Measurements from ENCODE around the gene HS3ST4.
A peak's percentile ranks its signal among the peaks of the same experiment; 100 is the strongest.
"Not testable (repeated sequence)": the region's sequence is repeated elsewhere in the genome, so short reads cannot be mapped to it uniquely, and the experiment has no call there.

Gene HS3ST4

DNA sequence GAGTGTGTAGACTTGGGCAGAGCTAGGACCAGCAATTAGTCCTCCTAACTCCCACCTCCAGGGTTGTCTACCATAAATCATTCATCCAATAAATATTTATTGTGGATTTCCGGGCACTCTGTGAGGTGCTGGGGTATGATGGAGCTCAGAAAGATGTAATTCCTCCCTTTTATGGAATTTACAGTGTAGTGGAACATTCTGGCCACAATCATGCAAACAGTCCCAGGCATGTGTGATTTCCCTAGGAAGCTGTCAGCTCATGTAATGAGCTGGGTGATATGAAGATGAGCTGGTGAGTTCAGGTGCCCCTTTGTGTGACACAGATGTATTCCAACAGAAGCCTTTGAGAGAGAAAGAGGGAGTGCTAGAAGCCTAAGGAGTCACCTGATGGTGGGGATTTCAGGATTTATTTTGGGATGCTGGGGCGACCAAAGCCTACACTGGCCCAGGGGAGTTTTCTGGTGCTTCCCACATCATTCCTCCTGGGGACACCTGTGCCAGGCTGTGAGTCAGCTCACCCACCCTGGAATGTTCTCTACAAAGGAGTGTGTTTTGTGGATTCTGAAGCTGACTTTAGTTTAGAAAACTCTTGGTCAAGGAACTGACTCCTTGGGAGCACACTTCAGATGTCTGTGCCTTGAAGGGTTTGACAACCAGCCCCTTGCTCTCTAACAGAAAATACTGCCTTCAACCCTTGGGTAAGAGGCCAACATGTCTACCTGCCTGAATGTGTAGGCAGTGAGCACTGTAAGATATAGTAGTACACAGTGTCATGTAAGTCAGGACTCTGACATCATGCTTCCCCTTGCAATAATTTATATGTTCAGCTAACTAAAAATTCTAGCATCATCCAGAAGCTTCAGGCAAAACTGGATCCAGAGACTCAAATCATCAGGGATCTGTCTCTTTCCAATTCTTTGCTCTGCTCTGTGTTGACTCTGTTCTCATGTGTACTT lies 42.9 kb downstream of the HS3ST4 start:
- DNase-seq: no peak

DNA sequence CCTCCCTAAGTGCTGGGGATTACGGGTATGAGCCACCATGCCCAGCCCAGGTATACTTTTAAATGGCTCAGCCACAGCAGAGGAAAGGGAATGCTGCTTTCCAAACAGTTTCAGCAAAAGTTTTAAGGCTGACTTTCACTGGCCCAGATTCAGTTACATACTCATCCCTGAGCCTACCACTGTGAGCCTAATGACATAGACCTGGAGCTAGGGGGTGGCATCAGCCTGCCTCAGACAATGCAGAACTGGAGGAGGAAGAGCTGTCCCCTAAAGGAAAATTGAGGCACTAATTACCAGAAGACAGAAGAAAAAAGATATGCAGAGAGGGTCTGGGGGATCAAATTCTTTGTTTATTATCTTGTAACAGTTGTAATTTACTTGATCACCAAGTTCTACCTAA lies 43.9 kb downstream of the HS3ST4 start:
- DNase-seq: no peak

DNA sequence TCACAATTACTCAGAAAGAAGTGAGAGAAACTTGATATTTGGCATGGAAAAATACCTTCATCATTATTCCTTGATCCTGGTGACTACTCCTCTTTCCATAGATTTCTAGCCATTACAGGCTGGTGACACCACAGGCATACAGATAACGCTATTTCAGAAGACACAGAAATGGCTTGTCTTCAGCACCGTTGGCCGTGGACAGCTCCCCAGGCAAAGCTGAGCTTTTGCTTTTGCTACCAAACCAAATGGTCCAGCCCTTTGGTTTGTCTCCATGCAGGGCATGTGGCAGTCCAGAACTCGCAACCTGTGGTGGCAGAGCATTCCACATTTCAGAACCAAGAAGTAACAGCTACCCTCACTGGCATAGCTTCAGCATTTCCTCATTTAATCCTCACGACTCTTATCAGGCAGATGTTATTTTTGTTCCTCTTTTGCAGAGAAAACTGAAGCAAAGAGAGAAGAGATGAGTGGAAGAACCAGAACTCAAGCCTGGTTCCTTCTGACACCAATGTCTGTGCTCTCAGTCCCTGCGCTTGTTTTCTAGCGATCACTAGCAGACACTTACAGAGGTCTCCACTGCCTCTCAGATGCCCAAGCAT lies 55.5 kb downstream of the HS3ST4 start:
- DNase-seq: no peak

DNA sequence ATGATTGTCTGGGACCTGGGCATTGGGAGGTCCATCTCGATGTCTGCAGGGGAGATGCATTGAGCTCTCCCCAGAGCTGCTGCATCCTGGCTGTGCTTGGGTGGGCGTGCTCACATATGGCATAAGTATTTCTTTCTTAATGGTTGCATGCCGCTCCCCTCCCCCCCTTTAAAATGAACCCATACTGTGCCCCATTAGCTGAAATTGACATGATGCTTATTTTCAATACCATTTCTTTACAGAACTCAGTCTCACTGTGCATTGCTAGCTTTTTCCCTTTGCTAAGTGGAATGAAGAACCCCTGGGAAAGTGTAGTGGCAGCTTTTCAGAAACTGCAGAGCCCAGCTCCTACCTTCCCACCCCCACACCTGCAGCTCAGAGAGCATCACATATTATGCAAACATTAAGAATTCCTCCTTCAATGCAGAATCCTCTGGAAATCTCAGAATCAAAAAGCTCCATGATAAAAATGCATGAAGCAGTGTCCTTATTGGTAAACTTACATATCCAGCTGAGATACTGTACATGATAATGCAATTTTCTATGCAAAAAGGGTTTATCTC lies 56.4 kb downstream of the HS3ST4 start:
- no peak for DNase-seq

DNA sequence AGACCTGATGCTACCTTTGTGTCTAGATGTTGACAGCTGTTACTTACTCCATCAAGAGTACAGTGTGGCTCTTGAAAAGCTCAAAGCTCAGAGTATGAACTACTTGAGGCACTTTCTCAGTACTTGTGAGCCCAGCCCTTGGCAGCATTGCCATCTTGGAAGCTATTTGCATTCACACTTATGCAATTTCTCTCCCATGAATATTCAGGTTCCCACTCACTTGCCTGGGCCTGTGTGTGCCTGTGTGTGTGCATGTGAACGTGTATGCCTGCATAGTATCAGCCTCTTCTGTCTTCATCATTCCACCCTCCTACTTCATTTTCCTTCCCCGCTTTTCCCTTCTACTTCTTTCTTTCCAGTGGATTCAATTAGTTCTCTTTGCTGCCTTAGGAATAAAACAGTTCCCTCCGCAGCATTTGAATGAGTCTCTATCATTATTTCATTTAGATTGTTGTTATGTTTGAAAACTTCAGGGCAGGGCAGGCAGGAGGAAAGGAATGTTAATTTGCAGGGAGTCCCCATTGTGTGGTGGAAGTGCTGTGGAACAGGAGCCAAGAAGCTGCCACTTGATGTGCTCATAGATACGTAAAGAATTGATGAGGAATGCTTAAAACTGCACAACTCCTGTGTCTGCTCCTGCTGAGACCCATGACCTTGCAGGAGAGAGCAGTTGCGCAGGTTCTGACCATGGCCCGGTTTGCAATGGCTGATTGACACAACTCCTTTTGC lies 58.9 kb downstream of the HS3ST4 start:
- DNase-seq: no peak

DNA sequence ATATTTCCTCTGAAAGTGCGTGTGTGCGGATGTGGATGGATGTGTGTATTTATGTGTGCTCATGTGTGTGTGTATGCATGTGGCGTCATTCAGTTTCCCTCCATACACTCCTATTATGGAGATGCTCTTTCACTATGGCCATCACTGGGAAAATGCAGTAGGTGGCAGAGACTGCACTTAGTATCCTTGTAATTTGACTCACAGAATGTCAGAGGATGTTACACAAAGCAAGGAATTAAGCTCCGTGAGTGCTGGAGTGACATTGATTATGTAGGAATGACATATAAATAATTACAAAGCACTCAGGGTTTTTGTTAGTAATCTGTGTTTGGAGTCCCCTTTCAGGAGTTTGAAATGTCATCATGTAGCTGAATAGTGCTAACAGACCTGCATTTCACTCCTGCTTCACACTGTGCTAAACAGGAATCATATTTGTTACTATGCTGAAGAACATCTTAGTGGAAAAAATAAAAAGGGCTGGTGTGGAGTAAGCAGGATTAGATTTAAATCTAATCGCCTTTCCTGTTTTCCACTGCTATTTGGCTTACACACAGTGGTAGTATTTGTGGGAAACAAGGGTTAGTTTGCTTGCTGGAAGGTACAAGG lies 59.6 kb downstream of the HS3ST4 start:
- peak; percentile 9 for DNase-seq

DNA sequence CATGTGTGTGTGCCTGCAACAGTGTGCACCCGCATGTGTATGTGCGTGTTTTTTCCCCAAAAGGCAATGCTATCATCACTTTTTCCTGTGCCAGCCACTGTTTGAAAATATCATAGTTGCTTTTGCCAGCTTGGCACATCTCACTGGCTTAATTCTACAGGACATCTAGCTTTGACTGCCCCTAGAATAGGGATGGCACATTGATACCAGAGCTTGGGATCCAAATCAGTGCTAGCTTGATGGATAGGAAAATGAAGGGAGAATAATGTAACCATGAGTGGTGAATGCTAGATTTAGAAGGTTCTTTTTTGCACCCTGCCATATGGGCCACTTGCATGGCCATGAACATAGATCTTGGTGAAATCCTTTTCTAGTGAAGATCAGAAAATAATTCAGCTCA lies 72.7 kb downstream of the HS3ST4 start:
- DNase-seq: no peak

DNA sequence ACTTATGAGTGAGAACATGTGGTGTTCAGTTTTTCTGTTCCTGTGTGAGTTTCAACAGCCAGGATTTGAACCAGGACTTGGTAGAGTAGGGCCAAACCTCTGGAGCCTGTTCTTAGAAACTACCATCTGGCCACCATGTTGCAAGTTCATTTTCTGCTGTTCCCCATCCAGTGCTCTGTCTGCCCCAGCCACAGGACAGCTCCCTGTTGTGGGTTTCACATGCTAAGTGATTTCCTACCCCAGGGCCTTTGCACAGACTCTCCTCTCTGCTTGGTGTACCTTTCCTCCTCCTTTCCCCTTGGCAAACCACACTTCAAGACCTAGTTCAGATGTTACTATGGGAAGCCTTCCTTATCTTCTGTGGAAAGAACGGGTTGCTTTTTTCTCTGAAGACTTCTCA lies 79.5 kb downstream of the HS3ST4 start:
- DNase-seq: no peak

DNA sequence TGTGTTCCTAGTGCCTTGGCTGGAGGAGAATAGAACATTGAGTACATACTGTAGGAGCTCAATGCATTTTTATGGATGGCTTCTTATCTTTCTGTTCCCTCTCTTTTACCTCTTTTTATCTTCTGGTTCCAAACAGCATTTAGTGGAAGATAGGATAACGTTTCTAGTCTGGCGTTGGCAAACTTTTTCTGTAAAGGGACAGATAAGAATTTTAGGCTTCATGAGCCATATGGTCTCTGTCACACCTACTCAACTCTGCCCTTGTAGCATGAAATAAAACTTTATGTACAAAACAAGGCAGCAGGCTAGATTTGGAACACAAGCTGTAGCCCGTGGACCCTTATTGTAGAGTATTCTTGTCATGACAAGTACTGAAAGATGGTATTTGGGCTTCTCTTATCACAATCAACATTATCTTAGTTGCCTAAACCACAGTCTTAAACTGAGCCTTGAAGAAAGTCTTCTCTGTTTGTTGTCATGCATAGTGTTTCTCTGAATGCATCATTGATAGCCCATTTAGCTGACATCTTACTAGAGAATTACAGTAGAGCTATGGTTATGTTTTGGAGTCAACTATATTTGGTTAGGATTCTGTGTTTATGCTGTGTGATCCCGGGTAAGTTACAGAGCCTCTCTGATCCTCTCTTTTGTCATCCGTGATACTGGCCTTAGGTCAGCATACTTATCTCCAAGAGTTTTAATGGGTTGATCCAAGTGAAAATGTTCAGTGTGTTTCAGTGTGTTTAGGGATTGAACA lies 80.2 kb downstream of the HS3ST4 start:
- no peak for DNase-seq

DNA sequence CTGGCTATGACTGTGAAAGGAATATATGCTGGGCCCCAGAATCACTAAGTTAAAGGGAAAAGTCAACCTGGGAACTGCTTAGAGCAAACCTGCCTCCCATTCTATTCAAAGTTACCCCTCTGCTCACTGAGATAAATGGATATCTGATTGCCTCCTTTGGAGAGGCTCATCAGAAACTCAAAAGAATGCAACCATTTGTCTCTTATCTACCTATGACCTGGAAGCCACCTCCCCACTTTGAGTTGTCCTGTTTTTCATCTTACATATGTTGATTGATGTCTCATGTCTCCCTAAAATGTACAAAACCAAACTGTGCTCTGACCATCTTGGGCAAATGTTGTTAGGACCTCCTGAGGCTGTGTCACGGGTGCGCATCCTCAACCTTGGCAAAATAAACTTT lies 84.5 kb downstream of the HS3ST4 start:
- DNase-seq: not testable (repeated sequence)

DNA sequence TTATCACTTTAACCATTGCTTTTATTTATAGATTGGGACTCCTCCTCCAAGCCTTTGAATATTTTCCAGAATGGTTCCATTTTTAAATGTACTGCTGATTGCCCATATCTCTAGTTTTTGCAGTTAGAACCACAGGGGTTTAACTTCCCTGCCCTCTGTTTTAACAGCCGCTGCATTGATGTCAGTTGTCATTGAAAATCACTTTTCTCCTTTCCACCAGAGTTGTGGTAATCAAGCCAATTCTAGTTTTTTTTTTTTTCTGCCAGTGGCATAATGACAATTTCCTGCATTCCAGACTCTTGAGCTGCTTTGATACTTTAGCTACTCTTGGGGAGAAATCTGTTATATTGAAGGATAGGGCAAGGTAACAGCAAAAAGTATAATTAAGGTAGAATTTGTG lies 91.5 kb downstream of the HS3ST4 start:
- no peak for DNase-seq

DNA sequence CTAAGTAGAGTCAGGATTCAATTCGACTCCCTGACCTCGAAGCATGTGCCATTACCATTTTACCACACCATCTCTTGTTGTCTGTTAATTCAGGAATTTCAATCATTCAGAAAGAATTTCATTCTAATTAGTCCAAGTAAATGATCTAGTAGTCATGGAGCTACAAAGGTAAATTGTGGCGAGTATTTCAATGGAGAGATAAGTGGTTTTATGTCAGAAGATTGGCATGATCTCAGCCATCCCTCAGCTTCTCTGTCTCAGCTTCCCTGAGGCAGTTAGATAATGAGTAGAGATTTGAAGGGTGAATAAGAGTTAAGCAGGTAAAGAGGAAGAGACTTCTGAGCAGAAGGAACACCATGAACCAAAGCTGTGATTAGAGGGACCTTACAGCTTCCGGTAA lies 93.6 kb downstream of the HS3ST4 start:
- no peak for DNase-seq

DNA sequence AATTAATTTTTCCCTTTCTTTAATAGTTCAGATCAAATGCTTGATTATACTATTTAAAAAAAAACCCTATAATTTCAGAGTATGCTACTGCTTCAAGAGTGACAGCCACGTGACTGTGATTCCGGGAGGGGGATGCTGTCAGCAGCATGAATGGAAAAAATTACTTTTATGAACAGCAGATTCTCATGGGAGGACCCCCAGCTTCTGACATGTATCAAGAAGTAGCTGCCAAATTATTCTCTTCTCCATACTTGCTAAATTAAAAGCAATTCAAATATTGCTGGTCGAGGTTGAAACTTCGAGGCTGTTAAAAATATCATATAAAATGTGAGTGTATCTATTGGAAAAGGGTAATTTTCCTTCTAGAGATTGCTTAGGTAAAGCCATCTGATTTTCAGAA lies 95.0 kb downstream of the HS3ST4 start:
- no peak for DNase-seq

DNA sequence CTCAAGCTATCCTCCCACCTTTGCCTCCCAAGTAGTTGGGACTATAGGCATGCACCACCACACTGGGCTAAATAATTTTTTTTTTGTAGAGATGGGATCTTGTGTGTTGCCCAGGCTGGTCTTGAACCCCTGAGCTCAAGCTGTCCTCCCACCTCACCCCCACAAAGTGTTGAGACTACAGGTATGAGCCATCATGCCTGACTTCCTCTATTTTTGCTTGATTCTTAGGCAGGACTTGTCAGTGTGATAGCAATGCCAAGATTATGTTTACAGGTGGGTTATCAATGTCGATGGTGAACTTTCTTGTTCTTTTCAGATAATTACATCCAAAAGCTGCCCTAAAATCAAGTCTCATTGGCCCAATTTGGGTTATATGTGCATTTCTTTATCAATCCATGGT lies 96.9 kb downstream of the HS3ST4 start:
- no peak for DNase-seq

DNA sequence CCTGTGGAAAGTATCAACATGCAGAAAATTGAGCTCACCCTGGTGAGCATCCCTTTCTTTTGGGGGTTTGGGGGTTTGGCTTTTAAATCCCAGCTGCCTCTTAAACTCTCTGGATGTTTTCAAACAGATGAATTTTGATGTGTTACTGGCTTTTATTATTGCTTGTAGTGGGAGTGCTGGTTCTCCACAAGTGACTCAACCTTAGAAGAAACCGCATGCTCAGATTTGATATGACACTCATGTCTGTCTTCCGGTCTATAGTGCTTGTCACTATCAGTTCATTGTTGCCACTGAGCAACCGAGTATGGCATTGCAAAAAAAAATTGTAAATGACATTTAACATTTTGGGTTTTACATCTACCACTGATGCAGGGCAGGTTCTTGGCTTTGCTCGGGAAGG lies 104.5 kb downstream of the HS3ST4 start:
- DNase-seq: no peak

DNA sequence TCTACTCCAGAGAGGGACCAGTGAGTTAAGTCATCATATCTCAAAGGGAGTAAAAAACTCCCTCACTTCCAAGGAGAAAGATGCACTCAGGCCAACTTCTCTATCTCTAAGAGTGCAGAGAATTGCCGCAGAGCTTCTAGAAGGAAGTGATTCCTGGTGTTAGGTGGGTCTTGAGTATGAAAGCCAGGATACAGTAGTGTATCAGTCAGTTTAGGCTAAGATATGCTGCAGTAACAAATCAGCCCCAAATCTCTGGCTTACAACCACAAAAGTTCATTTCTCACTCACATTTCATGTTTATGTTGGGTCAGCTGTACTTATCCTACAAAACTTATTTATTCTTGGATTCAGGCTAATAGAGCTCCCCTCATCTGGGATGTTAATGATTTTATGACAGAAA lies 106.3 kb downstream of the HS3ST4 start:
- DNase-seq: no peak

DNA sequence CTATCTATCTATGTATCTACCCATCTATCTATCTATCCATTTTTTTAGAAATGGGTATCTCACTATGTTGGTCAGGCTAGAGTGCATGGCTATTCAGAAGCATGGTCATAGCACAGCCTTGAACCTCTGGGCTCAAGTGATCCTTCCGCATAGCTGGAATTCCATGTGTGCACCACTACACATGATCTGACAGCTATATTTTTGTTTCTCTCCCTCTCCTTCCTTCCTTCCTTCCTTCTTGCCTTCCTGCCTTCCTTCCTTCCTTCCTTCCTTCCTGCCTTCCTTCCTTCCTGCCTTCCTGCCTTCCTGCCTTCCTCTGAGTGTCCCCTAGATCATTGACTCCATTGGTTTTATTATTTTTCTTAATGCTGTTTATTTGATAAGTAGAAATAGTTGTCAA lies 108.1 kb downstream of the HS3ST4 start:
- DNase-seq: no peak

DNA sequence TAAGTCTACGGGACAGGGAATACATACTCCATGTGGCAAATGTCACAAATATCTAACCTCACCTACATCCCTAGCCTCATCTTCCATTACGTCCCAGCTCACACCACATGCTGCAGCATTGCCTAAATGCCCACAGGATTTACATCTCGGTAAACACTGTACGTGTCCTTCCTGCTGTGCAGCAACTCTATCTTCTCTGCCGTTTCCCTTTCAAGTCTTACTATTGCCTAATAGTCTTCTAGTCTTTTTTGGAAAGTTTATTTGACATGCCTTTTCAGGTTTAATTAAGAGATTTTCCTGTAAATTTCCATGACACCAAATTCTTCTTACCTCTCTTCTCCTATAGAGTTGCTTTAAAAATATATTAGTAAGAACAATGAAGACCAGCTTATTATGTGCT lies 120.5 kb downstream of the HS3ST4 start:
- no peak for DNase-seq

DNA sequence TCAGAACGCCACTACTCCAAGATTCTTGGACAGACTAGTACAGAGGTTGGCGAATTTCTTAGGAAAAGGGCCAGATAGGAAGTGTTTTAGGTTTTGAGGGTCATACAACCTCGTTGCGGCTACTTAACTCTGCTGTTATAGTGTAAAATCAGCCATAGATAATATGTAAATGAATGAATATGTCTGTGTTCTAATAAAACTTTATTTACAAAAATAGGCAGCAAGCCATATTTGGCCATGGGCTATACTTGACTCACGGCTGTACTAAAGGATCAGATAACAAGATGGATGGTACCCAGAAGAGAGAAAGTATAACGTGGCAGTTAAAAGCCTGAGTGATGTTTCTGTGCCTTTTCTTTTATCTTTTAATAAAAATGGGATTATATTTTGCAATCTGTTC lies 125.5 kb downstream of the HS3ST4 start:
- DNase-seq: no peak

DNA sequence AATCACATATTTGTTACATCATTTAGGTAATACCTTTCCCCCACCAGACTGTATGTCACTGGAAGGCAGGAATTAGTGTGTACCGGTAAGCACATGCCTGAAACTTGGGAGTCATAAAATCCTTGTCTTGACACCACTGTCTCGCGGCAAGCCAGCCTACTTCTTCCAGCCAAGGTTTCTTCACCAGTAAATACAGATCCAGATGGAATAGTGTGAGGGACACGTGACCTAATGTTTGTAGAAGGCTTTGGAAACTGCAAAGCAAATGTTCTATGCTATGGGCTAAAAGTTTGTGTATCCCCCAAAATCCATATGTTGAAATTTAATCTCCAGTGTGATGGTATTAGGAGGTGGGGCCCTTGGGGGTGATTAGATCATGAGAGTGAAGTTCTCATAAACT lies 126.1 kb downstream of the HS3ST4 start:
- DNase-seq: no peak

DNA sequence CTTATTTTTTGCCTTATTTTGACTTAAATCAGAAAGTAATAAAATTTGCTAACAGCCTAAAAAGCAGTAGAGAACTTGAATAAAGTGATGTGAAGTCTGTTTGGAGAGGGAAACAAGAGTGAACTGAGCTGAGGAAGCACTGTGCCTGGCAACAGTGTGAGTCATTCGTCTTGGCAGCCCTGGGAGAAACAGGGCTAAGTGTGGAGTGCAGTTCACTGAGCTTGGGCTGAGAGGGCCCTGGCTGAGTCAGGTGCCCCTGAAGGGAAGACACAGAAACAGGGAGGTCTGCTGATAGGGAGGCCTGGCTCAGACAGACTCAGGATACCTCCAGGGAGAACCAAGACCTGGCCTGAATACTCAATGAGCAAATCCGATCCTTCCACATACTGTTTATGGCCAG lies 132.1 kb downstream of the HS3ST4 start:
- no peak for DNase-seq

DNA sequence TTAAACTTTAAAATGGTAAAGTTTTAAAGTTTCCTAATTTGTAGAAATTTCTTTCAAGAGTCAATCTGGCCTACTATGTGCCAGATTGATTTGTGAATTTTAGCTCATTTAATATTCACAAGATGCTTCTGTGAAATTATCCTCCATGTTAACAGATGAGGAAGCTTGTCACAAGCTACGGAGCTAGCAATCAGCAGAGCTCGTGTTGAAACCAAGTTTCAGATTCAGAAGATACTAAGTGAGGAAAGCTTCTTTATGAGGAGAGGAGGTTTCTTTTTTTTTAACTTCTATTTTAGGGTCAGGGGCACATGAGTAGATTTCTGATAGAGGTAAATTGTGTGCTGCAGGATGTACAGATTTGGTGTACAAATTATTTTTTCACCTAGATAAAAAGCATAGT lies 135.9 kb downstream of the HS3ST4 start:
- DNase-seq: no peak

Data from NCI-H82 (cell line).